ENCODE measurements around the gene FBN1.

The FBN1 gene

GRCh38 chr15:48375767-48376166 is 269.7 kb downstream of the FBN1 start:
- no peak for DNase-seq (ENCODE audit: low spot score)
- ATAC-seq (ENCODE audit: low read depth), result no peak
- Histone ChIP-seq H3K4me3 (ENCODE audit: severe bottlenecking) (no peak overlapping the region), H3K27me3 (ENCODE audit: insufficient read depth, poor library complexity, severe bottlenecking) (no peaks in the 10 kb centered on the region), H3K36me3 (ENCODE audit: low read depth) (no peaks in the 10 kb centered on the region), H3K4me1 (ENCODE audit: insufficient read depth, poor library complexity, severe bottlenecking) (peaks cover 5% of the 10 kb centered on the region), H3K9me3 (ENCODE audit: severe bottlenecking) (no peaks in the 10 kb centered on the region), H3K27ac (ENCODE audit: poor library complexity, severe bottlenecking) (no peak overlapping the region)
- TF ChIP-seq CTCF (IDR thresholded peaks at IDR 0.05; ENCODE audit: poor library complexity, severe bottlenecking), result no peak

GRCh38 chr15:48374472-48374871 is 271.0 kb downstream of the FBN1 start:
- no peak for TF ChIP-seq CTCF (IDR thresholded peaks at IDR 0.05; ENCODE audit: poor library complexity, severe bottlenecking)
- H3K27me3 ChIP-seq (ENCODE audit: insufficient read depth, poor library complexity, severe bottlenecking), result no peaks in the 10 kb centered on the region
- H3K27ac ChIP-seq (ENCODE audit: poor library complexity, severe bottlenecking), result no peak overlapping the region
- H3K4me3 ChIP-seq (ENCODE audit: severe bottlenecking), result no peak overlapping the region
- no peaks in the 10 kb centered on the region for H3K36me3 ChIP-seq (ENCODE audit: low read depth)
- DNase-seq (ENCODE audit: low spot score) (no peak), ATAC-seq (ENCODE audit: low read depth) (no peak)
- no peaks in the 10 kb centered on the region for H3K9me3 ChIP-seq (ENCODE audit: severe bottlenecking)
- peaks cover 5% of the 10 kb centered on the region for H3K4me1 ChIP-seq (ENCODE audit: insufficient read depth, poor library complexity, severe bottlenecking)

GRCh38 chr15:48373821-48374451 is 271.6 kb downstream of the FBN1 start:
- H3K36me3 ChIP-seq (ENCODE audit: low read depth), result no peaks in the 10 kb centered on the region
- ATAC-seq (ENCODE audit: low read depth) (peak; percentile 83), DNase-seq (ENCODE audit: low spot score) (peak; percentile 63)
- peaks cover 5% of the 10 kb centered on the region for H3K4me1 ChIP-seq (ENCODE audit: insufficient read depth, poor library complexity, severe bottlenecking)
- H3K27me3 ChIP-seq (ENCODE audit: insufficient read depth, poor library complexity, severe bottlenecking), result no peaks in the 10 kb centered on the region
- no peaks in the 10 kb centered on the region for H3K9me3 ChIP-seq (ENCODE audit: severe bottlenecking)
- no peak overlapping the region for H3K4me3 ChIP-seq (ENCODE audit: severe bottlenecking)
- no peak overlapping the region for H3K27ac ChIP-seq (ENCODE audit: poor library complexity, severe bottlenecking)
- TF ChIP-seq CTCF (IDR thresholded peaks at IDR 0.05; ENCODE audit: poor library complexity, severe bottlenecking), result no peak

- no peak for DNase-seq (ENCODE audit: low spot score)
- no peak overlapping the region for H3K4me3 ChIP-seq (ENCODE audit: severe bottlenecking)
- no peak for ATAC-seq (ENCODE audit: low read depth)
- no peaks in the 10 kb centered on the region for H3K9me3 ChIP-seq (ENCODE audit: severe bottlenecking)
- TF ChIP-seq CTCF (IDR thresholded peaks at IDR 0.05; ENCODE audit: poor library complexity, severe bottlenecking), result no peak
- H3K36me3 ChIP-seq (ENCODE audit: low read depth), result no peaks in the 10 kb centered on the region
- peaks cover 5% of the 10 kb centered on the region for H3K4me1 ChIP-seq (ENCODE audit: insufficient read depth, poor library complexity, severe bottlenecking)
- H3K27ac ChIP-seq (ENCODE audit: poor library complexity, severe bottlenecking), result no peak overlapping the region
- H3K27me3 ChIP-seq (ENCODE audit: insufficient read depth, poor library complexity, severe bottlenecking), result no peaks in the 10 kb centered on the region
Measured at GRCh38 chr15:48371961-48372360, 273.5 kb downstream of the FBN1 start.

- DNase-seq (ENCODE audit: low spot score) (no peak), ATAC-seq (ENCODE audit: low read depth) (no peak)
- H3K9me3 ChIP-seq (ENCODE audit: severe bottlenecking), result no peaks in the 10 kb centered on the region
- H3K4me3 ChIP-seq (ENCODE audit: severe bottlenecking), result no peak overlapping the region
- no peaks in the 10 kb centered on the region for H3K27me3 ChIP-seq (ENCODE audit: insufficient read depth, poor library complexity, severe bottlenecking)
- H3K4me1 ChIP-seq (ENCODE audit: insufficient read depth, poor library complexity, severe bottlenecking), result peaks cover 5% of the 10 kb centered on the region
- no peak overlapping the region for H3K27ac ChIP-seq (ENCODE audit: poor library complexity, severe bottlenecking)
- TF ChIP-seq CTCF (IDR thresholded peaks at IDR 0.05; ENCODE audit: poor library complexity, severe bottlenecking), result no peak
- H3K36me3 ChIP-seq (ENCODE audit: low read depth), result no peaks in the 10 kb centered on the region
Measured at GRCh38 chr15:48371550-48371949, 274.0 kb downstream of the FBN1 start.
